Measurements from ENCODE around the gene GTPBP1.

Gene GTPBP1

DNA sequence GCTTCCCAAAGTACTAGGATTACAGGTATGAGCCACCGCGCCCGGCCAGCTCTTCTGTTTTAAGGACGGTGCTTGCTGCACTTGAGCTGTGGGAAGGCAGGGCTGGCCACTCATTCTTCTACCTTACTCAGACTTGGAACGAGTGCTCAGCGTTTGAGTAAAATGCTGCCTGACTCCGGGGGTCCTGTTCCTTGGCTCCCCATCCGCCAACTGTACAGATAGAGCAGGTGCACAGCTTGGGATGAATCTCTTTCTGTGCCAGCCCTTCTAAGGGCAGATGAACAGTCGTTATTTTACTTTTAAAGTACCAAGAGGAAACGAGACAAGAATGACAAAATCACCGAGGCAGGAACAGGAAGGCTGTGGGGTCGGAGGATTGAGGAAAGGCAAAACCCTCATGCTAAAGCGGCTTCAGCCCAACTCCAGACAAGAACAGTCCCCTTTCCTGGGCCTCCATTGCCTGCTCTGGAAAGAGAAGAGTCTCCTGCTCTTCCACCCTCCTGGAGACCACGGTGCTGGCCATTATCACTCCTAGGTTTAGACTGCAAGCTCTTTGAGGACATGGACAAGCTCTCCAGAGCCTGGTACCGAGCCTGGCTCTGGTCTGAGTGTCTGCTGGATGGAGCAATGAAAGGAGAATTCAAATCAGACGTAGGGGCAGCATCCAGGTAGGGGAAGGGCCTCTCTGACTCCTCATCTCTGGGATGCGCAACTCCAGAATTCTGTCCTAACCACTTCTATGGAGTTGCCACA, 51.1 kb downstream of the GTPBP1 start:
- peak overlapping the region; percentile 86 for H3K4me3 ChIP-seq (ENCODE audit: low read depth, low read length)
- TF ChIP-seq, protein P1, sequence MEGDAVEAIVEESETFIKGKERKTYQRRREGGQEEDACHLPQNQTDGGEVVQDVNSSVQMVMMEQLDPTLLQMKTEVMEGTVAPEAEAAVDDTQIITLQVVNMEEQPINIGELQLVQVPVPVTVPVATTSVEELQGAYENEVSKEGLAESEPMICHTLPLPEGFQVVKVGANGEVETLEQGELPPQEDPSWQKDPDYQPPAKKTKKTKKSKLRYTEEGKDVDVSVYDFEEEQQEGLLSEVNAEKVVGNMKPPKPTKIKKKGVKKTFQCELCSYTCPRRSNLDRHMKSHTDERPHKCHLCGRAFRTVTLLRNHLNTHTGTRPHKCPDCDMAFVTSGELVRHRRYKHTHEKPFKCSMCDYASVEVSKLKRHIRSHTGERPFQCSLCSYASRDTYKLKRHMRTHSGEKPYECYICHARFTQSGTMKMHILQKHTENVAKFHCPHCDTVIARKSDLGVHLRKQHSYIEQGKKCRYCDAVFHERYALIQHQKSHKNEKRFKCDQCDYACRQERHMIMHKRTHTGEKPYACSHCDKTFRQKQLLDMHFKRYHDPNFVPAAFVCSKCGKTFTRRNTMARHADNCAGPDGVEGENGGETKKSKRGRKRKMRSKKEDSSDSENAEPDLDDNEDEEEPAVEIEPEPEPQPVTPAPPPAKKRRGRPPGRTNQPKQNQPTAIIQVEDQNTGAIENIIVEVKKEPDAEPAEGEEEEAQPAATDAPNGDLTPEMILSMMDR (IDR thresholded peaks at IDR 0.05; ENCODE audit: low read depth, low read length, missing control alignments): no peak
- DNase-seq (ENCODE audit: low read depth): no peak

DNA sequence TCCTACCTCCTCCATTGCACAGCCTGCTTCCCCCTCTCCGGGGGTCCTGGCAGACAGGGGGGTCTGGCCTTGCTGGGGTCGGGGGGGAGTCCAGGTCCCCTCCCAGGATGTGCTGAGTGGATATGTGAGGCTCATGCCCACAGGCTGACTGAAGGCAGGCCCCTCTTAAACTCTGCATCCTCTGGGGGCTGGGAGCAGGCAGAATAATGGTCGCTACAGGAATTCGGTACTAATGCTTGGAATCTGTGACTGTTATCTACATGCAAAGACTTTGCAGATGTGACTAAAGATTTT, 51.7 kb downstream of the GTPBP1 start:
- TF ChIP-seq, protein P1 (IDR thresholded peaks at IDR 0.05; ENCODE audit: low read depth, low read length, missing control alignments): no peak
- H3K4me3 ChIP-seq (ENCODE audit: low read depth, low read length): peak overlapping the region; percentile 86

DNA sequence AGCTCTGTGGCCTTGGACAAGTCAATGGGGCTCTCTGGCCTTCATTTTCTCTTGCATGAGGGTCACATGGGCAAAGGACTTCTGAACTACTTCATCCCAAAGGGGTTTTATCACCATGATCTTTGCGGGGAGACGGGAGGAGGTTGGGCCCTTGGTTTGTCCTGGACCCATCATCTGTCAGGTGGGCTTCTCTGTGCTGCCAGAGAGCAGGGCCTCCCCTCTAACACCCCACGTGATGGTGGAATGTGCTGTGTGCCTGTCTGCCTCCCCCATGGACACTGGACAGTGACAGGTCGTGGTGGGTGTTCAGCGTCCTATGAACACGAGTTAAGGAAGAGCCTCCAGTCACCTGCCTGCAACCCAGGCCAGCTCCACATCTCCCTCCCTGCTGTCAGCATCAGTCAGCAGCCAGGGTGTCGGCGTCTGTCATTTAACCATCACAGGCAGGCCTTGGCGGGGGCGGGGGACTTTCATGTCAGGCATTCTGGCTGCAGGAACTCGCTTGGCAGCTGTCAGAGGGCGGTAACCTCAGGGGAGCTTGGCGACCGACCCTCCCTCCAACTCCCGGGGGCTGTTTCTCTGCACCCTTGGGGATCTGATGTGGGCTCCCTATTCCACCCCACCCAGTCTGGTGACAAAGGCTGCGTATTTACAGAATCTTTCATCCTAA, 52.7 kb downstream of the GTPBP1 start:
- TF ChIP-seq, protein P1 (IDR thresholded peaks at IDR 0.05; ENCODE audit: low read depth, low read length, missing control alignments): no peak
- H3K4me3 ChIP-seq (ENCODE audit: low read depth, low read length): no peak overlapping the region
- no peak for DNase-seq (ENCODE audit: low read depth)

More for the DNA sequence above, 51.7 kb downstream of the GTPBP1 start:
- no peak for DNase-seq (ENCODE audit: low read depth)

DNA sequence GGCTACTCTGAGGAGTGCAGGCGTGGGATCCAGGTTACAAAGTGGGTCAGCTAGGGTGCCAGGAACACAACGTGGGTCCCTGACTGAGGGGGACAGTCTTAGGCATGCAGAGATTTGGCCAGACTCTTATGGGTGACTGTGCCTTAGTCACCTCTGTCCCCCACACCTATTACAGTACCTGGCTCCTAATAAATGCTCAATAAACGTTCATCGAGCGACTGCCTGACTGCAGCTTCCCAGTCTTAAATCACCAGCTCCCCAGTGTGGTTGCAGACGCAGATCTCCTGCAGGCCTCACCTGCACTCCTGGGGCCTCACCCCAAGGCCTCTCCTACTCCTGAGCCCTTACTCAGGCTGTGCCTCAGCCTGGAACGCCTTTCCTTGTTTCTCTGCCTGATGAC, 53.3 kb downstream of the GTPBP1 start:
- no peak for DNase-seq (ENCODE audit: low read depth)
- TF ChIP-seq, protein P1 (IDR thresholded peaks at IDR 0.05; ENCODE audit: low read depth, low read length, missing control alignments): no peak
- no peak overlapping the region for H3K4me3 ChIP-seq (ENCODE audit: low read depth, low read length)

DNA sequence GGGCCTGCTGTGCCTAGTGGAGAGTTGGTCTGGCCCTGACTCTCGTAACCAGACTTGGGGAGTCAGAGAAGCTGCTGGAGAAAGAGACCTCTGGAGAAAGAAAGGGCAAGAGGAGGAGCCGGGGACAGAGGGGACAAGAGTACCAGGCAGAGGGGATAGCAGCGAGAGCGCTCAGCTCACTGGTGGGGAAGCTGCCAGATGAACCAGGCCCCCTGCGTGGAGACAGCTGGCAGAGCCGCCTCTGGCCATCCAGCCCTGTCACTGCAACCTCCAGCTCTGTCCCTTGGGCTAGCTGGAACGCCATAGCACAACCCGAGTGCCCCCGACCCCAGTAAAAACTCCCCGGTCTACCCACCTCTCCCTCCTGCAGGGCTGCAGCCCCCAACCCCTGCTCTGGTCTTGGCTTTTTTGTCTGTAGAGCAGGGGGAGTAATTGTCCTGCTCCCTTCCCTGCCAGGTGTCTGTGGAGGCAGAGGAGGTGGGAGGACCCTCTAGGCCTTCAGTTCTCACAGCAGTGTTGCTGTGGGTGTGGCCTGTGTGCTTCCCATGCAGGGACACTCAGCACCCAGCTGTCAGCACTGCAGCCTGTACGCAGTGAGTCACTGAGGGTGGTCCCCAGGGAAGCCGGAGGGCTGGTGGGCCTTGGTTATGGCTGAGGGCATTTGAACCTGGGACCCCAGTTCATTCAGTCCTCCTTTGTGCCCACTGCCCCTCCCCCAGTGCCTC, 54.9 kb downstream of the GTPBP1 start:
- TF ChIP-seq, protein P1 (IDR thresholded peaks at IDR 0.05; ENCODE audit: low read depth, low read length, missing control alignments): no peak
- no peak overlapping the region for H3K4me3 ChIP-seq (ENCODE audit: low read depth, low read length)
- no peak for DNase-seq (ENCODE audit: low read depth)

DNA sequence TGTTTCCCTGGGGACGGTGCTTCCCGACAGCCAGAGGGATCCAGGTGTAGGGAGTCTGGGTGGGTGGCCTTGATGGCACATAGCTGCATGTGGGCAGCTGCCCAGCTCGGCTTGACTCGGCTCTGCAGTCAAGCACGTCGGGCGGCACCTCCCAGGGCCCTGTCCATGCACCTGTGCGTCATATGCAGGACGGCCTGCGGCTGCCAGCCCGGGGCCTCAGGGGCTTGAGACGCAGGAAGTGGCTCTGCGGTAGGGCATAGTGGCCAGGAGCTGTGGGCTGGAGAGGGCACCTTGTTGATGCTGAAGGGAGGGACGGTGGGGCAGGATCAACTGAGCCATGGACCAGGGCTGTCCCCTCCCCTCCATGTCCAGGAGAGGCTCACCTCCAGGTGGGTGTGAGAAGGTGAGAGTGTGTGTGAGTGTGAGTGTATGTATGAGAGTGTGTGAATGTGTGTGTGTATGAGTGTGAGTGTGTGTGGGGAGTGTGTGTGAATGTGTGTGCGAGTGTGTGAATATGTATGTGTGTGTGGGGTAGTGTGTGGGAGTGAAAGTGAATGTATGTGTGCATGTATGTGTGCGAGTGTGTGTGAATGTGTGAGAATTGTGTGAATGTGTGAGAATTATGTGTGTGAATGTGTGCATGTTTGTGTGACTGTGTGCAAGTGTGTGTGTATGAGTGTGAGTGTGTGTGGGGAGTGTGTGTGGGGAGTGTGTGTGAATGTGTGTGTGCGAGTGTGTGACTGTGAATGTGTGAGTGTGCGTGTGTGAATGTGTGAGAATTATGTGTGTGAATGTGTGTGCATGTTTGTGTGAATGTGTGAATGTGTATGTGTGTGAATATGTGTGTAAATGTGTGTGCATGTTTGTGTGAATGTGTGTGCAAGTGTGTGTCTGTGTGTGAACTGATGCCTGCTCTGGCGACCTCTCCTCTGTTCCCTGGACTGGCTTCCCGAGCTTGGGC, 55.7 kb downstream of the GTPBP1 start:
- no peak overlapping the region for H3K4me3 ChIP-seq (ENCODE audit: low read depth, low read length)
- TF ChIP-seq, protein P1 (IDR thresholded peaks at IDR 0.05; ENCODE audit: low read depth, low read length, missing control alignments): no peak
- DNase-seq (ENCODE audit: low read depth): no peak

Data from GM12864 (cell line).